Heart left ventricle (tissue), 16 donors: Measurements from ENCODE around the gene TRAF4. TPM values are rescaled to one million over a fixed set of nuclear protein-coding genes. Genes with fewer than 3 reads are reported as not detected.

Experiments
- ATAC-seq, 4 donors: fragments of 200-7000 bp; cut with Tn5 transposase; one replicate each; pipeline ENCODE4 v1.9.1; 2020 to 2022; ENCODE audit warnings: moderate library complexity in 4 of 4, mild to moderate bottlenecking in 3 of 4, moderate number of reproducible peaks in 1 of 4
- DNase-seq, 5 donors: peaks; one replicate each; pipeline ENCODE4 v3.0.0-alpha.2; 2020
- H3K27ac ChIP-seq, 12 donors: fragments of 200-600 bp; sonication (generic) in 4 of 12; one replicate each; pipeline versions ENCODE4 v1.5.0 to v1.8.0; 2016 to 2022; ENCODE audit warnings: mild to moderate bottlenecking in 2 of 12
- H3K27me3 ChIP-seq, 9 donors: fragments of 200-600 bp; sonication (generic) in 2 of 9; one replicate each; pipeline versions ENCODE4 v1.5.1 to v1.8.0; 2016 to 2022; ENCODE audit warnings: mild to moderate bottlenecking in 3 of 9
- H3K36me3 ChIP-seq, 9 donors: fragments of 200-600 bp; sonication (generic) in 2 of 9; one replicate each; pipeline versions ENCODE4 v1.5.0 to v1.8.0; 2018 to 2022; ENCODE audit warnings: mild to moderate bottlenecking in 2 of 9
- H3K4me1 ChIP-seq, 12 donors: fragments of 200-600 bp; sonication (generic) in 4 of 12; one replicate each; pipeline versions ENCODE4 v1.5.0 to v1.8.0; 2016 to 2022; ENCODE audit warnings: mild to moderate bottlenecking in 3 of 12
- H3K4me3 ChIP-seq, 12 donors: fragments of 200-600 bp; sonication (generic) in 4 of 12; one replicate each; pipeline versions ENCODE4 v1.5.0 to v1.8.0; 2017 to 2022; ENCODE audit warnings: mild to moderate bottlenecking in 9 of 12, moderate library complexity in 4 of 12
- H3K9me3 ChIP-seq, 12 donors: fragments of 200-600 bp; sonication (generic) in 4 of 12; one replicate each; pipeline versions ENCODE4 v1.5.0 to v1.8.0; 2016 to 2022; ENCODE audit warnings: mild to moderate bottlenecking in 1 of 12
- CTCF ChIP-seq, 12 donors: fragments of 200-600 bp; sonication (generic) in 4 of 12; IDR thresholded peaks; one replicate each; pipeline versions ENCODE4 v1.5.0 to v1.8.0; 2018 to 2022; ENCODE audit warnings: antibody characterized with exemption in 12 of 12, mild to moderate bottlenecking in 5 of 12
- POLR2A ChIP-seq, 2 donors: fragments of 450-650 bp; IDR thresholded peaks; one replicate each; pipeline ENCODE4 v1.6.1; 2017; ENCODE audit warnings: antibody characterized with exemption in 2 of 2, mild to moderate bottlenecking in 2 of 2, moderate library complexity in 2 of 2
- WGBS, 4 donors: extraction: QIAGEN DNeasy Blood & Tissue Kit in 2 of 4; methylation state at CpG; one replicate each; pipeline versions ENCODE4 v1.1.5 to v1.1.7; 2013 to 2018; 5-methylcytosine and 5-hydroxymethylcytosine counted together
- intact Hi-C, 10 donors: fragments of 100-400 bp; cut with DNase I; formaldehyde crosslinking; loops; one replicate each; pipeline versions ENCODE4 v1.11.1 to v1.14.2; 2022
- polyA plus RNA-seq, 2 donors: library from polyadenylated mRNA; stranded (reverse); fragments of 200-250 nt; gene quantifications; one replicate each; pipeline ENCODE4 v1.2.3, GENCODE V29; 2013
- total RNA-seq, 9 donors: library from RNA; depleted of rRNA in 2 of 9; stranded (reverse); fragments of >200 nt in 2 of 9; fragmentation: NEBNext Ultra II Directional in 3 of 9; extraction: Animal tissue kit (Norgen Biotek cat#: 25700) in 3 of 9; gene quantifications; one replicate each; pipeline versions ENCODE4 v1.1.0 to v1.2.4, GENCODE V29; 2016 to 2023
- donor health status: ischemic (EF 13 %, LVEDD 7.1; RV severe dilation, severe dysfunction).
- donor health status: healthy with polysubstance abuse.
- donor health status: DM: no; HTN: yes; CAD: no.
- donor health status: DM: no; HTN: no; CAD: no.
- donor health status: ischemic (EF 25% LVEDD 6.9; RV normal size, moderate dysfunction).
- donor health status: ischemic (EF 25% LVEDD 5.7; RV mildly dilated, moderate dysfunction).
- donor health status: healthy.
- donor health status: DM: yes; HTN: yes; CAD: no.
- donor health status: ischemic (EF 35%, LVEDD 5.7; RV mildly dilated, moderate dysfunction).
- donor health status: nonischemic (EF 11% LVEDD 7.7; RV severe dilation, severe dysfunction).
- donor health status: DM: yes; HTN: yes; CAD: no.
- donor health status: PGD.
- donor health status: ischemic (EF 29% LVEDD 5.4; RV normal size, mild dysfunction).
- donor health status: nonischemic (EF 23%, LVEDD 6.1; RV moderate dilation, normal function).

TRAF4 gene
- total and polyA plus RNA-seq, 11 donors: 1.5 to 11.5 (median 2.7) TPM

- H3K4me1 ChIP-seq: peaks cover 0 to 61% (median 41%) of the 10 kb centered on the region in 12 donors
- DNase-seq (peak; percentile 76 to 84 (median 80)), ATAC-seq (peak in 3 of 4 donors; percentile 18 to 28 (median 23))
- H3K36me3 ChIP-seq: peaks cover 0 to 41% (median 32%) of the 10 kb centered on the region in 9 donors
- intact Hi-C loops: loop anchor here in 3 of 10 donors (2.0 to 10.0 kb wide), 3 partner anchors 53 to 73 kb away; partner anchors contain the start of genes BLTP2 (in 2 of the 3), SDF2 (in 1 of the 3) and SUPT6H (in 1 of the 3)
- H3K27ac ChIP-seq: peak within 1 kb of the TSS; percentile 66 to 96 (median 90)
- no peaks in the 10 kb centered on the region for H3K9me3 ChIP-seq
- peak within 1 kb of the TSS; percentile 41 to 92 (median 74) for H3K4me3 ChIP-seq
- peaks cover 0 to 18% (median 0%) of the 10 kb centered on the region in 9 donors for H3K27me3 ChIP-seq
- 8 to 36% (median 13%) methylated on average over 11 to 60 of the region's 60 CpGs for WGBS, 4 donors
- TF ChIP-seq POLR2A (IDR thresholded peaks at IDR 0.05) (peak in 1 of 2 donors; percentile 29), CTCF (IDR thresholded peaks at IDR 0.05) (peak in 7 of 12 donors; percentile 16 to 49 (median 28))
Measured at GRCh38 chr17:28717578-28718332, 26.1 kb upstream of the TRAF4 start, which contains the start of gene RAB34. Gene RAB34 (minus strand): TSS chr17:28717868. CDS start chr17:28717266, 602 bp downstream.

- 49 to 57% (median 54%) methylated on average over 18 of the region's 18 CpGs for WGBS, 4 donors
- intact Hi-C loops: loop anchor here in 3 of 10 donors (2.0 to 10.0 kb wide), 3 partner anchors 54 to 74 kb away; partner anchors contain the start of genes BLTP2 (in 2 of the 3), SDF2 (in 1 of the 3) and SUPT6H (in 1 of the 3)
- Histone ChIP-seq H3K36me3 (peaks cover 0 to 48% (median 40%) of the 10 kb centered on the region in 9 donors), H3K4me3 (peak overlapping the region in 11 of 12 donors; percentile 59 to 92 (median 78)), H3K9me3 (no peaks in the 10 kb centered on the region), H3K4me1 (peaks cover 0 to 65% (median 41%) of the 10 kb centered on the region in 12 donors), H3K27ac (peak overlapping the region; percentile 66 to 96 (median 90)), H3K27me3 (peaks cover 0 to 18% (median 0%) of the 10 kb centered on the region in 9 donors)
- ATAC-seq (no peak), DNase-seq (no peak)
- TF ChIP-seq POLR2A (IDR thresholded peaks at IDR 0.05) (no peak), CTCF (IDR thresholded peaks at IDR 0.05) (no peak)
Measured at GRCh38 chr17:28718333-28719020, 25.3 kb upstream of the TRAF4 start.

GRCh38 chr17:28719021-28719433 is 24.8 kb upstream of the TRAF4 start:
- ATAC-seq (no peak), DNase-seq (no peak)
- no peak for TF ChIP-seq POLR2A (IDR thresholded peaks at IDR 0.05)
- no peak for TF ChIP-seq CTCF (IDR thresholded peaks at IDR 0.05)
- intact Hi-C loops: loop anchor here in 3 of 10 donors (2.0 to 10.0 kb wide), 3 partner anchors 54 to 74 kb away; partner anchors contain the start of genes BLTP2 (in 2 of the 3), SDF2 (in 1 of the 3) and SUPT6H (in 1 of the 3)
- H3K4me1 ChIP-seq: peaks cover 0 to 65% (median 41%) of the 10 kb centered on the region in 12 donors
- peaks cover 0 to 50% (median 44%) of the 10 kb centered on the region in 9 donors for H3K36me3 ChIP-seq
- H3K9me3 ChIP-seq: no peaks in the 10 kb centered on the region
- peak overlapping the region in 11 of 12 donors; percentile 72 to 97 (median 86) for H3K4me3 ChIP-seq
- H3K27ac ChIP-seq: peak overlapping the region; percentile 46 to 96 (median 88)
- WGBS, 4 donors: 32 to 42% (median 38%) methylated on average over 18 of the region's 18 CpGs
- H3K27me3 ChIP-seq: peaks cover 0 to 18% (median 0%) of the 10 kb centered on the region in 9 donors
